GM19468 (cell line): ENCODE measurements around the gene HOXA10.

Experiments
- ATAC-seq: cut with Tn5 transposase; IDR thresholded peaks from one replicate; pipeline ENCODE4 v1.9.1; 2021; ENCODE audit warnings: mild to moderate bottlenecking, moderate library complexity, moderate number of reproducible peaks; ENCODE audit not compliant: unreplicated experiment; ENCODE audit errors: extremely low read depth

Gene HOXA10

GRCh38 chr7:27180431-27181420 is 6.6 kb upstream of the HOXA10 start:
- ATAC-seq = no peak

- ATAC-seq = no peak
Measured at GRCh38 chr7:27179503-27180430, 5.6 kb upstream of the HOXA10 start.

GRCh38 chr7:27179030-27179429 is 4.9 kb upstream of the HOXA10 start:
- ATAC-seq = no peak

GRCh38 chr7:27178366-27178765 is 4.2 kb upstream of the HOXA10 start:
- ATAC-seq = no peak

- ATAC-seq = no peak
Measured at GRCh38 chr7:27177795-27178320, 3.7 kb upstream of the HOXA10 start.

GRCh38 chr7:27176962-27177794 is 3.1 kb upstream of the HOXA10 start:
- ATAC-seq = no peak

- no peak for ATAC-seq
Measured at GRCh38 chr7:27176524-27176845, 2.4 kb upstream of the HOXA10 start.

- no peak for ATAC-seq
Measured at GRCh38 chr7:27175626-27176523, 1.8 kb upstream of the HOXA10 start.

- ATAC-seq = no peak
Measured at GRCh38 chr7:27174874-27175625, 930 bp upstream of the HOXA10 start.

- no peak for ATAC-seq
Measured at GRCh38 chr7:27173511-27173955, 587 bp downstream of the HOXA10 start.

- ATAC-seq = no peak
Measured at GRCh38 chr7:27172823-27173510, 1.2 kb downstream of the HOXA10 start.

GRCh38 chr7:27172315-27172774 is 1.8 kb downstream of the HOXA10 start:
- ATAC-seq = no peak

- no peak for ATAC-seq
Measured at GRCh38 chr7:27171637-27172314, 2.3 kb downstream of the HOXA10 start.

GRCh38 chr7:27171325-27171636 is 2.8 kb downstream of the HOXA10 start:
- no peak for ATAC-seq

- ATAC-seq = no peak
Measured at GRCh38 chr7:27170426-27171324, 3.4 kb downstream of the HOXA10 start.
